CD4-positive, alpha-beta T cell (primary cell): Measurements from ENCODE around the gene STK32C. TPM values are rescaled to one million over a fixed set of nuclear protein-coding genes. Genes with fewer than 3 reads are reported as not detected.

Source experiments
- ATAC-seq: fragments of 200-7000 bp; cut with Tn5 transposase; one replicate; pipeline ENCODE4 v1.10.0; 2022; ENCODE audit warnings: mild to moderate bottlenecking; ENCODE audit not compliant: poor library complexity
- CTCF ChIA-PET: fragments of 350-600 bp; sonication (Branson Sonifier 250); formaldehyde crosslinking; loops from one replicate; lab custom pipeline; 2021; ENCODE audit warnings: antibody characterized with exemption, inconsistent platforms; lab: Charles Lee
- POLR2A ChIA-PET: fragments of 350-600 bp; sonication (Branson Sonifier 250); formaldehyde crosslinking; loops from one replicate; lab custom pipeline; 2021; ENCODE audit warnings: antibody characterized with exemption, inconsistent platforms; lab: Charles Lee
- DNase-seq, 14 experiments: peaks; one replicate each; pipeline ENCODE4 v3.0.0-alpha.2; 2013 to 2020; ENCODE audit warnings: mixed read lengths in 2 of 14
- H3K27ac ChIP-seq, 2 donors: one replicate each; pipeline versions ENCODE4 v1.5.1 to v1.7.0; 2013; ENCODE audit warnings: low read length in 2 of 2, low read depth in 1 of 2, mild to moderate bottlenecking in 1 of 2
- H3K27me3 ChIP-seq, 2 experiments: 1 replicate in 1 of 2; 2 replicates in 1 of 2; pipeline versions ENCODE4 v1.6.1 to v1.7.0; 2013; ENCODE audit warnings: low read length in 2 of 2, control low read depth in 1 of 2, mild to moderate bottlenecking in 1 of 2, moderate library complexity in 1 of 2; ENCODE audit not compliant: insufficient read depth in 2 of 2, control insufficient read depth in 1 of 2
- H3K36me3 ChIP-seq: one replicate; pipeline ENCODE4 v1.6.1; 2013; ENCODE audit warnings: low read length, control low read depth; ENCODE audit not compliant: insufficient read depth
- H3K4me1 ChIP-seq: one replicate; pipeline ENCODE4 v1.6.1; 2013; ENCODE audit warnings: low read length, control low read depth; ENCODE audit not compliant: insufficient read depth
- H3K4me3 ChIP-seq: one replicate; pipeline ENCODE4 v1.5.1; 2013; ENCODE audit warnings: mild to moderate bottlenecking, low read length, moderate library complexity
- H3K9me3 ChIP-seq, 2 experiments: 1 replicate in 1 of 2; 2 replicates in 1 of 2; pipeline versions ENCODE4 v1.6.1 to v1.7.0; 2013; ENCODE audit warnings: low read length in 2 of 2, mild to moderate bottlenecking in 2 of 2, control low read depth in 1 of 2, moderate library complexity in 1 of 2; ENCODE audit not compliant: control insufficient read depth in 1 of 2, insufficient read depth in 1 of 2
- H3K27ac Mint-ChIP-seq: one replicate; pipeline ENCODE4 v1.8.0; 2020; ENCODE audit warnings: mixed read lengths
- H3K27me3 Mint-ChIP-seq: one replicate; pipeline ENCODE4 v1.8.0; 2021; ENCODE audit warnings: mixed read lengths
- H3K36me3 Mint-ChIP-seq: one replicate; pipeline ENCODE4 v1.8.0; 2021; ENCODE audit warnings: low read depth, mixed read lengths
- H3K4me1 Mint-ChIP-seq: one replicate; pipeline ENCODE4 v1.8.0; 2021; ENCODE audit warnings: low read depth, mixed read lengths
- H3K4me3 Mint-ChIP-seq: one replicate; pipeline ENCODE4 v1.8.0; 2020; ENCODE audit warnings: mild to moderate bottlenecking, mixed read lengths
- H3K9me3 Mint-ChIP-seq: one replicate; pipeline ENCODE4 v1.8.0; 2020; ENCODE audit warnings: mixed read lengths
- intact Hi-C, 2 experiments: fragments of 100-400 bp; cut with DNase I in 1 of 2; cut with micrococcal nuclease in 1 of 2; formaldehyde crosslinking; loops; one replicate each; pipeline versions ENCODE4 v1.15.1 to v1.9.0; 2023 to 2025; cut with DNase I, micrococcal nuclease
- total RNA-seq, 174 experiments: library from RNA in 2 of 174; stranded (reverse) in 2 of 174; gene quantifications; one replicate each; pipeline ENCODE4 v1.2.3 and lab custom pipeline; 2021 to 2026
- TF ChIP-seq, protein P1 (sequence below): fragments of 200-600 bp; IDR thresholded peaks from one replicate; pipeline ENCODE4 v1.8.0; 2022; ENCODE audit warnings: antibody characterized with exemption, mild to moderate bottlenecking

STK32C gene
- total RNA-seq, 2 experiments from 2014 or later: 4.9 to 5.2 TPM

DNA sequence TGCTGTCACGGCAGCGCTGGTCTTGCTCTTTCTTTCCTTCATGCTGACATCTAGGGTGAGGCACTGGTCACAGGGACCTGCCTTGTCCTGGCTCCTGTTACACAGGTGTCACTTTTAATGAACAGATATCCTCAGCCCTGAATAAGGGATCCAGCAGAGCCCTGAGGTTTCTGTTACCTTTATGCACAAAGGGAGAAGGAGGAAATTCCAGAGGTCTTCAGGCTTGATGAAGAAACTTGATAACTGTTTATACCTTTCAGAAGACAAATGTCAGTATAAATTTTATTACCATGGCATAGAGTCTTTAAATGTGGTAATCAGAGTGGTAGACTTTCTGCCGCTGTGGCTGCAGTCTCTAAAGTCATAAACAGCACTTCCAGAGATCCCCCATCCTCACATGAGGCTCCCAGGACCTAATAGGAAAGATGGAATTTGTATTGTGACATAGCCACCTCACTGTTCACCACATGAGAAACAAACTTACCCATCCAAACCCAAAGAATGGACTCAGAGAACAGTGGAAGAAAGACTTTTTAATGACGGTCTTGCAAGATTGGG lies 27.0 kb upstream of the STK32C start:
- CTCF ChIA-PET: no interaction called here
- peaks cover 58% of the 10 kb centered on the region for H3K4me1 Mint-ChIP-seq

DNA sequence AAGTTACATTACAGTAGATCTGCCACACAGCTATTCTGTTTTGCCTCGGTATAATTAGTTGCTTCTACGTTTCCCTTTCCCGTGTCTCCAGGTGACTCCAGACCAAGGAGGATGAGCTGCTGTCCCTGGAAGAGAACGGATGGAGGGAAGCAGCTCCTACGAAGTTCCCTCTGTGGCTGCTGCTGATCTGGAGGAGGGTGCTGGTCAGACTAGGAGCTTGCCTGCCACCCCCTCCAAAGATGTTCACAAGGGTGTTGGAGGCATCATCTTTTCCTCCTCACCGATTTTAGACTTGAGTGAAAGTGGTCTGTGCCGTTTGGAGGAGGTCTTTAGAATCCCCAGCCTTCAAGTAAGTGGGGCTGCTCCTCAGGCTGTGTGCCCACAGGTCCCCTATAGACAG lies 25.6 kb upstream of the STK32C start:
- intact Hi-C loops: loop anchor here (2.0 to 5.0 kb wide), 6 partner anchors 54 to 431 kb away; partner anchors contain the start of genes INPP5A (in 2 of the 2), BNIP3 (in 1 of the 2), PPP2R2D (in 1 of the 2) and PWWP2B (in 1 of the 2)
- no peak overlapping the region for H3K27ac ChIP-seq
- no peak for ATAC-seq
- Mint-ChIP-seq H3K9me3 (no peaks in the 10 kb centered on the region), H3K4me1 (peaks cover 70% of the 10 kb centered on the region), H3K27me3 (no peaks in the 10 kb centered on the region), H3K4me3 (peak overlapping the region; percentile 95), H3K27ac (peak overlapping the region; percentile 84), H3K36me3 (peaks cover 20% of the 10 kb centered on the region)
- no peaks in the 10 kb centered on the region for H3K36me3 ChIP-seq
- TF ChIP-seq, protein P1, sequence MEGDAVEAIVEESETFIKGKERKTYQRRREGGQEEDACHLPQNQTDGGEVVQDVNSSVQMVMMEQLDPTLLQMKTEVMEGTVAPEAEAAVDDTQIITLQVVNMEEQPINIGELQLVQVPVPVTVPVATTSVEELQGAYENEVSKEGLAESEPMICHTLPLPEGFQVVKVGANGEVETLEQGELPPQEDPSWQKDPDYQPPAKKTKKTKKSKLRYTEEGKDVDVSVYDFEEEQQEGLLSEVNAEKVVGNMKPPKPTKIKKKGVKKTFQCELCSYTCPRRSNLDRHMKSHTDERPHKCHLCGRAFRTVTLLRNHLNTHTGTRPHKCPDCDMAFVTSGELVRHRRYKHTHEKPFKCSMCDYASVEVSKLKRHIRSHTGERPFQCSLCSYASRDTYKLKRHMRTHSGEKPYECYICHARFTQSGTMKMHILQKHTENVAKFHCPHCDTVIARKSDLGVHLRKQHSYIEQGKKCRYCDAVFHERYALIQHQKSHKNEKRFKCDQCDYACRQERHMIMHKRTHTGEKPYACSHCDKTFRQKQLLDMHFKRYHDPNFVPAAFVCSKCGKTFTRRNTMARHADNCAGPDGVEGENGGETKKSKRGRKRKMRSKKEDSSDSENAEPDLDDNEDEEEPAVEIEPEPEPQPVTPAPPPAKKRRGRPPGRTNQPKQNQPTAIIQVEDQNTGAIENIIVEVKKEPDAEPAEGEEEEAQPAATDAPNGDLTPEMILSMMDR: no peak
- DNase-seq: no peak
- no peaks in the 10 kb centered on the region for H3K9me3 ChIP-seq
- no peak overlapping the region for H3K4me3 ChIP-seq
- POLR2A ChIA-PET: no interaction called here
- CTCF ChIA-PET: no interaction called here
- peaks cover 51% of the 10 kb centered on the region for H3K4me1 ChIP-seq
- no peaks in the 10 kb centered on the region for H3K27me3 ChIP-seq

More for the DNA sequence above, 27.0 kb upstream of the STK32C start:
- Histone ChIP-seq H3K4me1 (peaks cover 41% of the 10 kb centered on the region), H3K4me3 (no peak overlapping the region), H3K36me3 (no peaks in the 10 kb centered on the region), H3K9me3 (no peaks in the 10 kb centered on the region), H3K27me3 (no peaks in the 10 kb centered on the region), H3K27ac (no peak overlapping the region)
- Mint-ChIP-seq H3K4me3 (peak overlapping the region; percentile 95), H3K9me3 (no peaks in the 10 kb centered on the region), H3K27me3 (no peaks in the 10 kb centered on the region), H3K36me3 (peaks cover 20% of the 10 kb centered on the region), H3K27ac (no peak overlapping the region)
- no peak for ATAC-seq
- no peak for DNase-seq
- intact Hi-C loops: loop anchor here (5.0 kb wide), 5 partner anchors 53 to 432 kb away; partner anchors contain the start of genes INPP5A (in 2 of the 2), BNIP3 (in 1 of the 2) and PPP2R2D (in 1 of the 2)
- TF ChIP-seq, protein P1: no peak
- POLR2A ChIA-PET: no interaction called here

DNA sequence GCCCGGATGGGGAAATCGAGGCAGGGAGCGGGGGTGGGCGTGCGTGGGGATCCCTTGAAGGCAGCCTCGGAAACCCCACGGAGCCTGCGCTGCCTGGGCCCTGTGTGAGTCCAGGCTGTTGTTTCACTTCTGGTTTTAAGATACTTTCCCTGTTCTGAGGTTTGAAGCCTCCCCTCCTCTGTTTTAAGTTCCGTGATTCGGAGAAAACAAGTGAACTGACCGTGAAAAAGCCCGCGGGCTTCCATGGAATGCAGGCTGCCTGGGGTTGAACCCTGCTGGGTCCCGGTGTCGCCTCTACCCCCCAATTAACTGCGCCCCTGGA lies 24.6 kb upstream of the STK32C start:
- Histone ChIP-seq H3K36me3 (no peaks in the 10 kb centered on the region), H3K27ac (peak overlapping the region; percentile 59 to 78), H3K4me1 (peaks cover 49% of the 10 kb centered on the region), H3K9me3 (no peaks in the 10 kb centered on the region), H3K4me3 (peak overlapping the region; percentile 71), H3K27me3 (no peaks in the 10 kb centered on the region)
- Mint-ChIP-seq H3K36me3 (peaks cover 27% of the 10 kb centered on the region), H3K4me1 (peaks cover 75% of the 10 kb centered on the region), H3K4me3 (peak overlapping the region; percentile 95), H3K9me3 (no peaks in the 10 kb centered on the region), H3K27ac (peak overlapping the region; percentile 84), H3K27me3 (no peaks in the 10 kb centered on the region)
- POLR2A ChIA-PET: interaction anchor here (0.9 kb wide), 1 partner anchor 65 kb away, joined by 4 read pairs; the partner anchor contains the start of gene PWWP2B
- peak in 1 of 14 experiments; percentile 55 for DNase-seq
- ATAC-seq: peak; percentile 22
- TF ChIP-seq, protein P1: no peak
- CTCF ChIA-PET: no interaction called here
- intact Hi-C loops: loop anchor here (1.0 to 5.0 kb wide), 7 partner anchors 24 to 430 kb away; partner anchors contain the start of genes INPP5A (in 2 of the 2), BNIP3 (in 1 of the 2), PPP2R2D (in 1 of the 2) and PWWP2B (in 1 of the 2)
